Hypothalamus (tissue), 51 donors: ENCODE measurements around the gene DCLK2.

Experiments used
- DNase-seq, 51 donors: peaks; one replicate each; lab custom pipeline; 2025; lab: John Stamatoyannopoulos, UW

DCLK2 gene

GRCh38 chr4:150305995-150306394 is 227.8 kb downstream of the DCLK2 start:
- no peak for DNase-seq

DNA sequence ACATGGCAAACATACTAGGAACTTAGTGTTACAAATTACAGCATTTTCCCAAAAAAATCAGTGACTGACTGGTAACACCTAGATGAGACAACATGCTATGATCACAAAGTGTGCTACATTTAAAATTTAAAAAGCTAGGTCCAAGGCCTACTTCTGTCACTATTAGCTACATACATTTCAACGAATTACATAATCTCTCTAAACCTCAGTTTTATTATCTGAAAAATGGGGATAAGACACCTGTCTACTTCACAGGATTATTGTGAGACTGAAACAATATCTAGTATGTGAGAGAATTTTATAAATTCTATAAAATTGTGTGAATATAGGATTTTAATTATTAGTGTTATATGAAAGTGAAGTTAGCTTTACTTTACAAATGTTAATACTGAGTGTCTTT is 228.5 kb downstream of the DCLK2 start:
- DNase-seq = no peak
